NCI-H1105 (cell line): ENCODE results near the gene FAM72A.
"Not testable (repeated sequence)": the region's sequence is repeated elsewhere in the genome, so short reads cannot be mapped to it uniquely, and the experiment has no call there.

Source experiments
- DNase-seq: peaks from one replicate; lab custom pipeline; 2025; lab: John Stamatoyannopoulos, UW

Gene FAM72A

DNA sequence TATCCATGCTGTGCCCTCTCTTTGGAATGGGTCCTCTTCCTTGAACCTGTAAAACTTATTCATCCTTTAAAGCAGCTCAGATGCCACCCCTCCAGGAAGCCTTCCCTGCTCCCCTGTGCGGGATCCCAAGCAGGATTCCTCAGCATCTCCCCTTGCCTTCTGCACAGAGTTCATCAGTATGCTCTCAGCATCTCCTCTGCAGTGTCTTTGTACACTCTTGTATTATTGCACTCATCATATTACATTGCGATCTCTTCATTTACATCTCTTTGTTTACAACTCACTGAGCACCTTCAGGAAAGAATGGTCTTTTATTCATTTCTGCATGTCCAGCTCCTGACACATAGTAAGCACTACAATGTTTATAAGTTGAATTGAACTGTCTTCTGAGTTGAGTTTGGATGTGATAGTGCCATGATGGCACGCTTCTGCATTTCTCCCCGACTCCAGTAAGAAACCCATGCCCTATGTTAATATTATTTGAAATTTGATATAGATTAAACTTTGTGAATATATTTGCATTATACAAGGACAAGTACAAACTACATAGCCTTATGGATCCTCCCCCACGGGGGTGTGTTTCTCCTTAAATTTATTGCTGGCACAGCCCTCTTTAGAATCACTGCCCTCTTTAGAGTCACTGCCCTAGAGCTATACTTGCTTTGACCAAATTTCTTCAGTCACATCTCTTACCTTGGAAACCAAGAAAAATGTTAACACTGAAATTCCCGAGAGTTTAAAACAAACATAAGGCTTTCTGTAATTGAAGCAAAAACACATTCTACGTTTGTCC lies 13.2 kb upstream of the FAM72A start:
- DNase-seq: not testable (repeated sequence)

DNA sequence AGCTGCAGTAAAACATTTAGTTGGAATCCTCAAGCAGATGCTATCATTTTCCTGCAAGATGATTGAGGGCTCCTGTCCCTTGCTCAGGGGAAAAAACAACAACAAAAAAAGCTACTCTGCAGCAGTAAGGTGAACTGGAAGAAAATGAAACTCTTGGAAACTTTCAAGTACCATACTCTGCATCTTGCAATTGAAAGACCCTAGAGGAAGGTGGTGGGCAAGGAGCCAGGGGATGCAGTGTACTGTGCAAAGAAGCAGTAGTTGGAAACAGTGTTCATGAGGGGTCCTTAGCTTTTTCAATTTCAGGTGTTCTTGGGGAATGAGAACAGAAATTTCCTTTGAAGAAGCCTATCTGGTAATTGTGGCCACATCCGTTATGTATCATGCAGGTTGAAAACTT lies 8.2 kb upstream of the FAM72A start:
- not testable (repeated sequence) for DNase-seq

DNA sequence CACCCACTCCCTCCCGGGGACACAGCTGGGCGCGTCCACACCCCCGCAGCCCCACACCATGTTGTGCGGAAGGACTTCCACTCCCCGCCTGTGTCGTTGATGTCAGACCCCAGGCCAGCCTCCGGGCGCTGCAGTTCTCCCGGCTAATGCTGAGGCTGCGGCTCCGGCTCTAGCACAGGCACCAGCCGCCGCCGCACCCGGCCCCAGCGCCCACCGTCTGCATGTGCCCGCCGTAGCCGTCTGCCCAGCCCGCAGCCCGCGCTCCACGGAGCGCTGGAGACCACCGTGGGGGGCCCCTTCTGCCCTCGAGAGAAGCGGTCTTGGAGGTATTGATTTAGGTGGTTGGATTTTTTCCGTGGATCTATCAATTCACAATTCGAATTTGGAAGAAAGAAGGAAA lies 2.9 kb upstream of the FAM72A start:
- not testable (repeated sequence) for DNase-seq

DNA sequence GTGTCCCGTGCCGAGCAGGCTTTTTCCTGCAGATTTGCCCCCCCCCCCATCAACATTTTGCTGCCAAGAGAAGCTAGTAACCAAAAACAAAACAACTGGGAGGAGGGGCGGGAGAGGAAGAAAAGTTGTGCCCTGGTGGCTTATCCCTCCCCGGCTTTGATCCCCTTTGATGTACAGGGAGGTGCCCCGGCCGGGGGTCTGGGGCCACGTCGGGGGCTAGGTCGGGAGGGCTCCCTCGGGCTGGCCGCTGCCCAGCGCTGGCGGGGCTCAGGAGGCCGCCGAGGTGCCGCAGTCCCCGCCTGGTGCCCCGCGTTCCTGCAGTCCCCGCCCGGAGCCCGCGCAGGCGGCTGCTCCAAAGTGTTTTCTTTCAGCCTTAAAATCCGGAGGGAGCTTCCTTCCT lies 2.2 kb upstream of the FAM72A start:
- DNase-seq: not testable (repeated sequence)

DNA sequence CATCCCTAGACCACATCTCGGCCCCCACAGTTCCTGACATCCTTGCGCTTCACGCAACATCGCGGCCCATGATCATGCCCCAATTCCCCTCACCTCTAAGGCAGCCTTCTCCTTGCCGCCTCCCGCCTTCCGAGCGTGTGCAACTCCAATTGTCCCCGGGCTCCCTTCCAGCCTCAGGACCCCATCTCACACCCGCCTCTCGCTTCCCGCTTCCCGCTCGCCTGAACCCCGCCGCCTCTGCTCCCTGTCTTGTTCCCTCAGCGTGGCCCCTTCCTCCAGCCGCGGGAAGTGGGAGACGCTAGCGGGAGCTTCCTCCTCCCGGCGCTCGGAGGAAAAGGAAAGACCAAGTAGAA lies 1.5 kb upstream of the FAM72A start:
- not testable (repeated sequence) for DNase-seq

DNA sequence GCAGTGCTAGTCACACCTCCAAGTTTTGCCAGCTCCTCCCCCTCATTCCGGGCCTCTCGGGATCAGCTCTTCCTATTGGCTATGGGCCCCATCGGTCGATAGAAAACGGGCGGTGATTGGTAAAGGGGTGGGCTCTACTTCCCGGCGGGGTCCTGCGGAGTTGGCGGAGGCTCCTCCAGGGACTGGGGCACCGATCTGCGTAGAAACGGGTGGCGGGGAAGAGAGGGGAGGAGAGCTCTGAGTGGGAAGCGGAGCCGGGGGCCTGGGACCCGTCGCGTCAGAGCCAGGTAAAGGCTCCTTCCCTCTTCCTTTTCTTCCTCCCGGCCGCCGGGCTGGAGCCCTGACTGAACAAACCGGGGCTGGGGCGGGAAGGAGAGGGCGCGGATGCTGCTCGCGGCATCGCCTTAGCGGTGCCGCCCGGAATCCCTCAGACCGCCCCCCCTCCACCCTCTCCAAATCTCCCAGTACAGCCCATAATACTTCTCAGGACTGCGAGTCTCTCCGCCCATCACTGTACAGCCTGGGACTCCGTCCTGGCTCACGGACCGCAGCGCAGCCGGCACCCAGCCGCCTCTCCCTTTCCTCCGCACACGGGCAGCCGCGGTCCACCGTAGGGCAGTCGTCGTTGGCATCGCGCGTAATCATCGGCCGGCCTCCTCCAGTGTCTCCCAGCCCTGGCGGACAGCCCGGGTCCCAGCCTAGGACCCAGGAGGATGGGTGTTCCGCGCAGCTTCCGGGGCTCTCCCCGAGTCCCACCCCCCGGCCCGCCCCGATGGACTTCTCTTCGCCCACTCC lies 922 bp upstream of the FAM72A start, which contains the start of gene SRGAP2:
Gene SRGAP2, plus strand, starts transcription at position 178 of the 795 bp plus-strand sequence. CDS start 2,430 bp downstream, outside the sequence.
- peak; percentile 3 for DNase-seq

DNA sequence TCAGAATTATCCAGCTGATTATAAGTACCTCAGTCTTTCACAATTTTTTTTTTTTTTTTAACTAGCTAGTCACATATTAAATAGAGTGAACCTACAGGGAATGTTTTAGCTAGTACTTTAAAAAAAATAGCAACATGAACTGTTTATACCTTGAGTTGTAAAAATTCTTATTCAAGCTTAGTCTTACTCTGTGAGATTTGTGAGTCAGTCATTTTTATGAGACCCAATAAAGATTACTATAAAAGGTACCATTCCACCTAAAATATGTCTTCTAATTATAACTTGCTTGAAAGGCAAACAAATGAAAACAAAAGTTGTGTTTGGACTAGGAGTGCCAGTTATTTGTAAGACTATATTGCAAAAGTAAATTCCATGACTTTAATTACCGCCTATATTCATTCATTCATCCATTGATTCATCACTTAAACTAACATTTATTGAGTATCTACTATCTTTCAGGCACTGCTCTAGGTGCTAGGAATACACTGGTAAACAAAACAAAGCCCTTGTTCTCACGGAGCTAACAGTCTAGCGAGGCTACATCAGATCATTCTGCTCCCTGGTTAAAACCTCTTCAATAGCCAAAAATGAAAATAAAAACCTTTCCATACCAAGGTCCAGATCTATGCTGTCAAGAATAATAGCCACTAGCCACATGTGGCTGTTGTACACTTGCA lies 5.8 kb downstream of the FAM72A start:
- DNase-seq: not testable (repeated sequence)

DNA sequence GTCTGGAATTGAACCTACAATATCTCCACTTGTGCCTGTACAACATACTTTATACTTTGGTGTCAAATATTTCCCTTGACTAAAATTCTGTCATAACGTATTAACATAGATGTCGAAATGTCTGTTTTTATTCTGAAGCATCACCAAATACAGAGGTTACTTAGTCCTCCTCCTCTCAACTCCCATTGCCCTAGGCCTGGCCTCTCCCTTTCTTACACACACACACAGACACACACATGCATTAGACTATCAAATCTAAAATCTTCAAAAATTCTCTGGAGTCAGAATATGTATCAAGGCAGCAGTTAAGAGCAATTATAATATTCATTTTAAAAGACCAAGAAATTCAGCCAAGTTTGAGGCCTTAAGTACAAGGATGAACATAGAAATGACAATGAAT lies 7.5 kb downstream of the FAM72A start:
- DNase-seq: not testable (repeated sequence)

DNA sequence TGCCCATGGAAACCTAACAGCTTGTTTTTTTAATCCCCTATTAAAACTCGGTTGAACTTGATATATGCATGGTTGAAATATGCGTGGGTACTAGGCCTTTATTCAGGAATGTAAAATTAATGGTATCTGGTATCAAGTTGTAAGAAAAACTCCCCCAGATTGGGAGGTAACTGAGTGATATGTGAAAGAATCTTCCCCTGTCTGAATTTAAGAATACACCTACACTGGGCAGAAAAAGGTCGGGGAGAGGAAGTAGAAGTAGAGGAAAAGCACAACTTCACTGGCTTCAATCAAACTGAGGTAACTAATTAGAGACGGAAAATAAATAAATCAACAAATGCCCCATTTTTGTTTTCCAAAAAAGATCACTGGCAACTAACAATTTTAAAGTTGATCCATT lies 15.8 kb downstream of the FAM72A start:
- DNase-seq: not testable (repeated sequence)

DNA sequence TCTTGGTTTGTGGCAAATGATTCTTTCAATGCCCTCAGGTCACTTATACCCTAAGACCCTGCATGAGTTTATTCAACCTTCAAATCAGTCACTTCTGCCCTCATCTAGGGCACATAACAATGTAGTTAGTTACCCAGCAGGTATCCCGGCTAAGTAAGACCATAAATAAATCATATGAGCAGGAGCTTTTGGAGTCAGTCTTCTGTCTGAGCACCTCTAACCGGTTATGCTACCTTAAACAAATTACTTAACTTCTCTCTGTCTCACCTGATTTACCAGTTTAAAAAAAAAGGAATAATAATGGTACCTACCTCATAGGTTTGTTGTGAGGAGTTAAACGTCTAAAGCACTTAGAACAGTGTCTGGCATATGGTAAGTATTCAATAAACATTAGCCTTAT lies 16.9 kb downstream of the FAM72A start:
- DNase-seq: not testable (repeated sequence)

DNA sequence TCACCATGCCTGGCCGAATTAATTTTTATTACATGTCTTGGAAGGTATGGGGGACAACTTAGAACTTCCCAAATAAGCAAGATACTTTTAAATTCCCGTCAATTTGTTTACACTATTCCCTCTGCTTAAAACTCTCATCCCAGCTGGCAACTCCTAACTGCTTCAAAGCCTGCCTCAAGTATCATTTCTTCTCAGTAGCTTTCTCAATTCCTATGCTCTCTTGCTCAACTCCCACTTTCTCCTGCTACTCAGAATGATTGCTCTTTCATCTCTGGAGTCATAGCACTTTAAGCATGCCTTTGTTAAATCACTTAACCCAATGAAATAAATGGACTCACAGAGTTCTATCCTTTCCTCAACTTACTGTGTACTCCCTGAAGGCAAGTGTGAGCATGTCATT lies 18.9 kb downstream of the FAM72A start:
- not testable (repeated sequence) for DNase-seq

DNA sequence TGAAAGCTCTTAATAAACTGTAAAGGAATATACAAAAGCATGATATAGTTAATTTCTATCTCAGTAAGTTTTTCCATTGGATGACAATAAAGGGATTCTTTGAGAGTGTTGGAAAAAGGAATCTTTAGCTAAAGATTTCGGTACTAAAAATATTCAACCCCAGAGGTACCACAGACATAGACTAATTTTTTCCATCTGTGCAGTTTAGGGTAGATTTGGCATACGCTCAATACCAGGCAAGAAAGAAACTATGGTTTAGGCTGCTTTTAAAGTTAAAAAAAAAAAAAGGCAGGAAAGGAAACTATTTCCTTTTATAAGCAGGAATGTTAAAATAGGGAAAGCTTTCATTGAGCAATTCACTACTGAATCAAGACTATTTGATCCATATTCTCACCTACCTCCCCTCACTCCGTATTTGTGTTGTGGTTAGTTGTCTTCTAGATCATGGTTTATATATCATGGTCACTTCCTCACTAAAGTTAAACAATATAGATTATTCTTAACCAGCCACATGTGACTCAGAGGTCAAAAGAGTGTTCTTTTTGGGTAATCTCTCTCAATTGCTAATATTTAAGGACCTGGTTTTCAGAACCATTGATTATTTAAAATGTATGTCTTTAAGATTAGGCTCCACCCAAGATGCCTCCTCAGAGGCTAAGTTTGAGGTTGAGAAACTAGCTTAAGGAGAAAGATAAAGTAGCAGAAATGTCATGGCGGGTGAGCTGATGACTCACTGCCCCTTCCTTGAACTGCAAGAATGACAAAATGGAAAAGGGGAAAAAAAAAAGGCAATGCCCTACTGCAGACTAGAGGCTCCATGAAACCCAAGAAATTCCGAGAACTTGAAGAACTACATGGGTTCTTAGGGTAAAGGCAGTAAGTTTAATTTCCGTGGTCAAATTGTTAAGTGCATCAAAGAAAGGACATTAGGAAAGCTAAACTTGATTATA lies 20.0 kb downstream of the FAM72A start:
- DNase-seq: not testable (repeated sequence)

DNA sequence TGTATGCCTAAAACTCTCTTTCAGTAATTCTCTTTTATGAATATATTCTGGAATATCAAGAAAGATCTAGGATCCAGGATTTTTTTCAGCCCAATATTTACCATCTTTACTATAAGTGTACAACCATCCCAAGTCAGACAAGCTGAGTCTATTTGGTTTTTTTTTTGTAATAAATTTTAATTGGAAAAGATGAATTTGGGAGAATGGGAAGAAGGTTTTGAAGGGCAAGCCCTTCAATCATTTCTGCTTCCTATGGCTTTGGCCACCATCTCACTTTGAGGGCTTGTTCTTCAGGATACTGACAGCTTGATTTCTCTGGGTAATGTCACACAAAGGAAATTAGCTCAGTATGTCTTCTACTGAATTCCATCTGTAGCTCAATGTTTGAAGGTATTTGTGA lies 23.0 kb downstream of the FAM72A start:
- not testable (repeated sequence) for DNase-seq

DNA sequence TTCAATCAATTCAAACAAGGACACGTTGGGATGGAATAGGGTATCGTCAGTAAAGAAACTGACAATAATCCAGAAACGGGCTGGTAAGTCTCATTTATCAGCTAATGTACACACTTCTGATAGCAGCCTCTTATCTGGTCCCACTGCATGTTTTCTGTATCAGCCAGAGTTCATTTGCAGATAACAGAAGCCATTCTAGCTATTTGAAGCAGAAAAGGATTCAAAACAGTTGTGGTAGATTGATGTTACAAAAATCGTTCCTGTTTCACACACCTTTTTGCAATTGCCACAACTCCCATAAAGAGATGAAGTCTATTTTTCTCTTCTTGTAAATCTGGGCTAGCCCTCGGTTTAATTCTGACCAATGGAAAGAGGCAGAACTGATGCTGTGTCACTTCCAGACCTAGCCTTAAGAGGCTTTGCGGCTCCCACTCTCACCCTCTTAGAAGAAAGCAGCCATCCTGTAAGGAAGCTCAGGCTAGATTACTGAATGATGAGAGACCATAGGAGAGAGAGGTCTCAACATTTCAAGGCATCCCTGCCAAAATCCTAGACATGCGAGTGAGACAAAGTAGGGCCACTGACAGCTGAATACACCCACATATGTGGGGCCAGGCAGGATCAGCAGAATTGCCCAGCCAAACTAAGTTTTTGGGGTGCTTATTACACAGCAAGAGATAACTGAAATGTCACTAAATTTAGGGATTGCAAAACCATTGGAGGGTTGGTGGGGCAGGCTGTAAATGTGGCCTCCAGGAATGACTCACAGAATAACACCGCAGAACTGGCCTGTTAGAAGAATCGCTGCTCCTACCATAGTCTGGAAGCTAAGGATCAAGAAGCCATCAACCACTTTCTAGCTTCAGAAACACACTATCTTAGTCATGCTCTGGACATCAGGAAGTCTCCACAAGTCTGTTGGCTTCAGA lies 24.3 kb downstream of the FAM72A start:
- not testable (repeated sequence) for DNase-seq

DNA sequence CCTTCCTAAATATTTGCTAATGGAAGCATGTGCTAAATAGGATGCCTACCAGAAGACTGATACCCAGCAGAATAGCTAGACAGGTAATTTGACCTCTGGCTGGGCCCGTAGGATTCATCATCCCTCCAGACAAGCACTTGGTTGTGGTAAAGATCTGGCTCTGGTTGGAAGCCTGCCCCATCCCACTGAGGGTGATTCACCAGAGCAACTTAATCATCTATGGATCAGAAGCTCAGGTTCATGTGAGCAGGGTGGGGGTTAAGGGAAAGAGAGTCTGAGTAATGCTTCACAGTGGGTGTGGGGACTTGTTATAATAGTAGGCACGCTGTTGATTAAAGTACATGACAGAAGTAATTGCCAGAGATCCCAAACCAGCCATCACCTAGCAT lies 26.5 kb downstream of the FAM72A start:
- DNase-seq: not testable (repeated sequence)

DNA sequence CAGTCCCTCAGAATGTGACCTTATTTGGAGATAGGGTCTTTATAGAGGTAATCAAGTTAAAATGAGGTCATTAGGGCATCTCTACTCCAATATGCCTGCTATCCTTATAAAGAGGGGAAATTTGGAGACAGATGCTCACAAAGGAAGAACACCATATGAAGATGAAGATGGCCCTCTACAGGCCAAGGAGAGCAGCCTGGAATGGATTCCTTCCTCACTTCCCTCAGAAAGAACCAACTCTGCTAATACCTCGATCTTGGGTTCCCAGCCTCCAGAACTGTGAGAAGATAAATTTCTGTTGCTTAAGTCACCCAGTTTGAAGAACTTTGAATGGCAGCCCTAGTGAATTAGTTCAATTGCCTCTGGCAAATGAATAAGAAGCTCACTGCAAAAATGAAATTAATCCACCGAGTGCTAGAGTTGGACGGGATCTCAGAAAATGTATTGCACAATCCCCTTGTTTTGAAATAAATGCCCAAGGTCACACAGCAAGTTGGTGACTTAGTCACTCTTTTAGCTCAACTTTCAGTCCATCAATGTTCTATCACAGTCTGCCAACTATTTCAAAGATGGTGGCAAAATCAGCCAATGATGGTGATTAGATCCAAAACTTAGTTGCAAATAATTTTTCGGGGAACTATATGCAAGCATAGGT lies 27.1 kb downstream of the FAM72A start:
- not testable (repeated sequence) for DNase-seq

DNA sequence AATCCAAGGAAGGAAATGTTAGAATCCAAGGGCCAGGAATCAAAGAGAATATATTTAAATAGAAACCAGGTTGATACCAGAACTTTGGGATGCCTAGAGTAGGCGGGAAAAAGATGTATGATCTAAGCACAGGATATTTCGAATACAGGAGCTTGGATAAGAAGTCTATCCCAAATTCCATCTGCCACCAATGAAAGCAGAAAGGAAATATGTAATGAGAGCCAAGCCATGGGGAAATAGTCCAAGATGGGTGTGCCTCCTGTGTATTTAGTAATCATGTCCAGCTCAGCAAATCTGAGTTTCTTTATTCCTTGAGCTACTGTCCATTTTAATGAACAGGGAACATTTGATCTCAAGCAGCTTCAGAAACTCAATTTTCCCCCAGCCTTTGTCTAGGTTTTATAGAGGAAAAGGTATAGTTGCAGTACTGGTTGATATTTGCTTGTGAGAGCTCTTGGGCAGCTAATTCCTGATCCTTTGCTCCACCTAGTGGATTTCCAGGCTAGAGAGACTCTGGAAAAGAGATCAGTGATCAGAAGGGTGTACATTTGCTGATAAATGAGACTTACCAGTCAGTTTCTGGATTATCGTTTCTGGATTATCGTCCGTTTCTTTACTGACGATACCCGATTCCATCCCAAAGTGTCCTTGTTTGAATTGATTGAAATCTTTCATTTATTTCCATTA lies 28.3 kb downstream of the FAM72A start:
- DNase-seq: not testable (repeated sequence)

DNA sequence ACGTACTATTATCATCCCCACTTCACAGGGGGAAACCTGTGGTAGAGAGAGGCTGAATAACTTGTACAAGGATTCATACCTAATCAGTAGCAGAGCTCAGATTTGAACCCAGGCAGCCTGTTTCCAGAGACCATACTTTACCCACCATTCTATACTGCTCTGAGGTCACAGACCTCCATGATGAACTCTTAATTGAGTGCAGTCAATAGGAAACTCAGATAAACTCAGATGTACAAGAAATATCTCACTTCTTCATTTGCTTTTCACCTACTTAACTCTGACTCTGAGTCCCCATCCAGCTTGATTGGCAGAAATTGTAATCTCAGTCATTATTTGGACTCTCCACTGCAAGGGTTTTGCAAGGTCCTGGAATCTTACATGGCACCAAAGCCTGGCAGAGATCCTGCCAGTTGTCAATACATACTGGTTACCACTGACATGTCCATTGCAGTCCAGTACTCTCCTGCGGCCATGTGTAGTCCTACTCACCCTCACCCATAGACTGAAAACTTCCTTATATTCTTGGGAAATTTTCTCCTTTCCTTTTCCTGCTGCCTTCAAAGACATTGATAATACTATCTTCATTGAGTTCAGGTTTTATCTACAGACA lies 29.4 kb downstream of the FAM72A start:
- DNase-seq: not testable (repeated sequence)

DNA sequence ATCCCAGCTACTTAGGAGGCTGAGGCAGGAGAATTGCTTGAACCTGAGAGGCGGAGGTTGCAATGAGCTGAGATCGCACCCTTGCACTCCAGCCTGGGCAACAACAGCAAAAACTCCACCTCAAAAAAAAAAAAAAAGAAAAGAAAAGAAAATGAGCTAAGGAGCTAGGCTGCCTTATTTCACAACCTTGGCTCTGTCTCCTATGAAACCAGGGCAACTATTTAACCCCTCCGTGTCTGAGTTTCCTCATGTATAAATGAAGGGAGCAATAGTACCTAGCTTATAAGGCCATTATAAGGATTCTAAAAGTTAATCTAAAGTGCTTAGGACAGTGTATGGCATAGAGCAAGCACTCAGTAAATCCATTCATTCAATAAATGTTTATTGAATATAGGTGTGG lies 32.8 kb downstream of the FAM72A start:
- DNase-seq: not testable (repeated sequence)
